Osteocyte (in vitro differentiated cells): Measurements from ENCODE around the gene ATR. TPM values are rescaled to one million over a fixed set of nuclear protein-coding genes. Genes with fewer than 3 reads are reported as not detected.

Experiments used
- DNase-seq: peaks from one replicate; pipeline ENCODE4 v3.0.0; 2021; ENCODE audit warnings: mixed read lengths; ENCODE audit not compliant: unreplicated experiment; ENCODE audit errors: extremely low spot score
- H3K27ac Mint-ChIP-seq: one replicate; pipeline ENCODE4 v1.8.0; 2021; ENCODE audit warnings: mild to moderate bottlenecking, mixed read lengths; ENCODE audit not compliant: unreplicated experiment
- H3K27me3 Mint-ChIP-seq: one replicate; pipeline ENCODE4 v1.8.0; 2021; ENCODE audit warnings: mixed read lengths; ENCODE audit not compliant: unreplicated experiment
- H3K36me3 Mint-ChIP-seq: one replicate; pipeline ENCODE4 v1.8.0; 2021; ENCODE audit warnings: mixed read lengths; ENCODE audit not compliant: unreplicated experiment
- H3K4me1 Mint-ChIP-seq: one replicate; pipeline ENCODE4 v1.8.0; 2021; ENCODE audit warnings: mixed read lengths; ENCODE audit not compliant: unreplicated experiment
- H3K4me3 Mint-ChIP-seq: one replicate; pipeline ENCODE4 v1.8.0; 2021; ENCODE audit warnings: mild to moderate bottlenecking, moderate library complexity, mixed read lengths; ENCODE audit not compliant: unreplicated experiment
- H3K9me3 Mint-ChIP-seq: one replicate; pipeline ENCODE4 v1.8.0; 2021; ENCODE audit warnings: mixed read lengths; ENCODE audit not compliant: unreplicated experiment
- CTCF ChIP-seq: fragments of 200-600 bp; sonication (generic); IDR thresholded peaks from 2 replicates; pipeline ENCODE4 v1.5.0; 2021; ENCODE audit warnings: antibody characterized with exemption, mild to moderate bottlenecking, moderate library complexity
- total RNA-seq: library from RNA; stranded (reverse); gene quantifications from 2 replicates; pipeline ENCODE4 v1.2.1, GENCODE V29; 2021

ATR gene
- total RNA-seq, 1 donor from 2014 or later, result 27.1 TPM

- Mint-ChIP-seq H3K9me3 (no peaks in the 10 kb centered on the region), H3K27ac (no peak overlapping the region), H3K4me3 (no peak overlapping the region), H3K27me3 (no peaks in the 10 kb centered on the region), H3K36me3 (peaks cover 27% of the 10 kb centered on the region), H3K4me1 (peaks cover 13% of the 10 kb centered on the region)
- DNase-seq, result no peak
- no peak for TF ChIP-seq CTCF
These were observed 77.3 kb downstream of the ATR start for GRCh38 chr3:142501004-142501926.

- no peaks in the 10 kb centered on the region for H3K9me3 Mint-ChIP-seq
- no peaks in the 10 kb centered on the region for H3K27me3 Mint-ChIP-seq
- no peak overlapping the region for H3K27ac Mint-ChIP-seq
- no peak for TF ChIP-seq CTCF
- H3K4me1 Mint-ChIP-seq, result peaks cover 13% of the 10 kb centered on the region
- H3K4me3 Mint-ChIP-seq, result no peak overlapping the region
- H3K36me3 Mint-ChIP-seq, result peaks cover 21% of the 10 kb centered on the region
- no peak for DNase-seq
These were observed 78.3 kb downstream of the ATR start for GRCh38 chr3:142500211-142500610.

GRCh38 chr3:142498397-142499180 lies 79.9 kb downstream of the ATR start:
- H3K4me3 Mint-ChIP-seq, result no peak overlapping the region
- DNase-seq, result no peak
- H3K4me1 Mint-ChIP-seq, result peaks cover 13% of the 10 kb centered on the region
- no peaks in the 10 kb centered on the region for H3K27me3 Mint-ChIP-seq
- H3K36me3 Mint-ChIP-seq, result peaks cover 28% of the 10 kb centered on the region
- no peaks in the 10 kb centered on the region for H3K9me3 Mint-ChIP-seq
- no peak for TF ChIP-seq CTCF
- no peak overlapping the region for H3K27ac Mint-ChIP-seq

GRCh38 chr3:142497729-142498128 lies 80.8 kb downstream of the ATR start:
- H3K36me3 Mint-ChIP-seq, result peaks cover 34% of the 10 kb centered on the region
- no peaks in the 10 kb centered on the region for H3K27me3 Mint-ChIP-seq
- H3K4me1 Mint-ChIP-seq, result peaks cover 13% of the 10 kb centered on the region
- DNase-seq, result no peak
- H3K4me3 Mint-ChIP-seq, result no peak overlapping the region
- no peaks in the 10 kb centered on the region for H3K9me3 Mint-ChIP-seq
- TF ChIP-seq CTCF, result no peak
- no peak overlapping the region for H3K27ac Mint-ChIP-seq

- no peak for DNase-seq
- Mint-ChIP-seq H3K9me3 (no peaks in the 10 kb centered on the region), H3K27ac (no peak overlapping the region), H3K36me3 (peaks cover 46% of the 10 kb centered on the region), H3K27me3 (no peaks in the 10 kb centered on the region), H3K4me3 (no peak overlapping the region), H3K4me1 (no peaks in the 10 kb centered on the region)
- no peak for TF ChIP-seq CTCF
These were observed 83.4 kb downstream of the ATR start for GRCh38 chr3:142495103-142495502.
